ENCODE measurements around the gene TBC1D8B.
A peak's percentile ranks its signal among the peaks of the same experiment; 100 is the strongest.
"Not testable (repeated sequence)": the region's sequence is repeated elsewhere in the genome, so short reads cannot be mapped to it uniquely, and the experiment has no call there.

TBC1D8B gene

DNA sequence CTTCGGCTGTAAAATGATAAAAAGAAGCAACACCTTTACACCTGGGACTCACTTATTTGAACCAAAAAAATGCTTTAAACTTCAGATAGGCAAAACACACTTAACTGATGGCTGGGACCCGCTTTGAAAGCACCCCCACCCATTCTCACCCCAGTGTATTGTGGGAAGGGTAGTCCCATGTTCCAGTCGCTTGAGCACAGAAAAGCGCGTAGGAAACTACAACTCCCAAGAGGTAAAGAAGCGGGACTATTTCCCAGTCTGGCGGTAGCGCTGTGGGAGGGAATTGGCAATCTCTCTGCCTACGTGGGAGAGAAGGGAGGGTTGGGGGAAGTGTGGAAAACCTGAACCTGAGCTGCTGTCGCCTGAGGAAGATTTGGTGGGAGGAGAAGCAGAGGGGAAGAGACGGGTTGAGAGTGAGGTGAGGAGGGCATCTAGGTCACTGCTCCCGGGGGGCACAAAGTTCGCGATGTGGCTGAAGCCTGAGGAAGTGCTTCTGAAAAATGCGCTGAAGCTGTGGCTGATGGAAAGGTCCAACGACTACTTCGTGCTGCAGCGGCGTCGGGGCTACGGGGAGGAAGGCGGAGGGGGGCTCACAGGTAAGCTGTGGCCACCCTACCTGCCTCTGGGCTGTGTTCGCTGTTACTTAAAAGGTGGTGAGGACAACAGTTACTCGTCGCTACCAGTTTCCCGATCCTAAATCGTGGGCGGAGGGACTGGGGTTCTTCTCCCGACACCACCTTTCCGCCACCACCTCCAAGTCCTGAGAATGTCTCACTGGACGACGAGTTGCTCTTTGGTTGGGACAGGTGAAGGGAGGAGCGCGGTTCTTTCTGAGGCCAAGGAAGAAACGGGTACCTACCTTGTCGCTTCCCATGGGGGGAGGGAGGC is at the start of gene TBC1D8B:
Gene TBC1D8B, plus strand, starts transcription at position 286 of the 888 bp plus-strand sequence. Its CDS starts 181 bp downstream, at position 467.
- H3K4me1 ChIP-seq (ENCODE audit: control insufficient read depth in 1 of 2, insufficient read depth in 2 of 2, low read length in 2 of 2) = peaks cover 0 to 6% of the 10 kb centered on the region in 2 donors
- no peaks in the 10 kb centered on the region for H3K27me3 ChIP-seq (ENCODE audit: low read depth, low read length)
- peak within 1 kb of the TSS; percentile 78 to 86 for H3K4me3 ChIP-seq (ENCODE audit: low read depth in 1 of 2, low read length in 2 of 2)
- peak within 1 kb of the TSS; percentile 36 for H3K27ac ChIP-seq (ENCODE audit: low read length)
- H3K36me3 ChIP-seq (ENCODE audit: control insufficient read depth in 1 of 2, insufficient read depth in 2 of 2, low read length in 2 of 2) = no peaks in the 10 kb centered on the region
- H3K9me3 ChIP-seq (ENCODE audit: control insufficient read depth in 1 of 2, low read length in 2 of 2) = no peaks in the 10 kb centered on the region

DNA sequence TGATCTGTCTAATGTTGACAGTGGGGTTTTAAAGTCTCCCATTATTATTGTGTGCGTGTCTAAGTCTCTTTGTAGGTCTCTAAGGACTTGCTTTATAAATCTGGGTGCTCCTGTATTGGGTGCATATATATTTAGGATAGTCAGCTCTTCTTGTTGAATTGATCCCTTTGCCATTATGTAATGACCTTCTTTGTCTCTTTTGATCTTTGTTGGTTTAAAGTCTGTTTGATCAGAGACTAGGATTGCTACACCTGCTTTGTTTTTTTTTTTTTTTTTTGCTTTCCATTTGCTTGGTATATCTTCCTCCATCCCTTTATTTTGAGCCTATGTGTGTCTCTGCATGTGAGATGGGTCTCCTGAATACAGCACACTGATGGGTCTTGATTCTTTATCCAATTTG is 33.2 kb upstream of the TBC1D8B start:
- not testable (repeated sequence) for H3K27ac ChIP-seq (ENCODE audit: low read length); H3K9me3 ChIP-seq (ENCODE audit: control insufficient read depth in 1 of 2, low read length in 2 of 2); H3K27me3 ChIP-seq (ENCODE audit: low read depth, low read length); H3K4me1 ChIP-seq (ENCODE audit: control insufficient read depth in 1 of 2, insufficient read depth in 2 of 2, low read length in 2 of 2); H3K4me3 ChIP-seq (ENCODE audit: low read depth in 1 of 2, low read length in 2 of 2); H3K36me3 ChIP-seq (ENCODE audit: control insufficient read depth in 1 of 2, insufficient read depth in 2 of 2, low read length in 2 of 2)

DNA sequence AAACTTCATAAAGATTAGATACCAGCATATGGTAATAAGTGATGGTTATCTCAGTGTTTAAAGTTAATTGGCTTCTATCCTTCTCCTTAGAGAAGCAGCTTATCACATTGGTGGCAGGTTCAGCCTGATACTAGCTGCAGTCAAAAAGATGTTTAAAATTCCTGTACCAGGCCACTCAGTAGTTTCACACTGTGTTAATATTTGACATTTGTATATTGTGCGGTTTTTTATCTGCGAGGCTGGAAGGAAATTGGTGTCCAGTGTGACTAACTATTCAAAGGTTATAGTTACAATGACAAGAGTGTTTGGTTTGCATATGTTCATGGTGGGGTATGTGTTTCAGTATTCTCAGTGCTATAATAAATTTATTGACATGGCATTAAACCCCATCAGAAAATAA is 27.5 kb upstream of the TBC1D8B start:
- H3K27ac ChIP-seq (ENCODE audit: low read length) = no peak overlapping the region
- no peaks in the 10 kb centered on the region for H3K27me3 ChIP-seq (ENCODE audit: low read depth, low read length)
- H3K4me1 ChIP-seq (ENCODE audit: control insufficient read depth in 1 of 2, insufficient read depth in 2 of 2, low read length in 2 of 2) = no peaks in the 10 kb centered on the region
- H3K9me3 ChIP-seq (ENCODE audit: control insufficient read depth in 1 of 2, low read length in 2 of 2) = no peaks in the 10 kb centered on the region
- H3K36me3 ChIP-seq (ENCODE audit: control insufficient read depth in 1 of 2, insufficient read depth in 2 of 2, low read length in 2 of 2) = no peaks in the 10 kb centered on the region
- H3K4me3 ChIP-seq (ENCODE audit: low read depth in 1 of 2, low read length in 2 of 2) = no peak overlapping the region

DNA sequence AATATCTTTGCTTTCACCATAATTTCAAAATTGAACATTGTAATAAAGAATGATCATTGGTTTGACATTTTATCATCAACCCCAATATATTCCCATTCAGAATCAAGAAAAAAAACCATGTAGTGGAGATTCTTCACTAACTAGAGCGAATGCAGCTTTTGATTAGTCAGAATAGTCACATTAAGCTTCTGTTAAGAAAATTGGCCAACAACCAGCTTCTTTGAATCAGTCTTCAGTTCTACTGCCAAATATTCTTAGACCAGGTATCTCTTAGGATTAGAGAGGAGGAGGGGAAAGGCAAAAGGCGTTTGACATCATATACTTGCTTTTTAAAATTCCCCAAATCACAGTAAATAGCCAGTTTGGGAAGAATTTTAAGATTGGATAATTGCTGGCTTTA is 22.2 kb upstream of the TBC1D8B start:
- Histone ChIP-seq H3K27ac (ENCODE audit: low read length) (peak overlapping the region; percentile 43), H3K4me3 (ENCODE audit: low read depth in 1 of 2, low read length in 2 of 2) (no peak overlapping the region), H3K4me1 (ENCODE audit: control insufficient read depth in 1 of 2, insufficient read depth in 2 of 2, low read length in 2 of 2) (no peaks in the 10 kb centered on the region), H3K36me3 (ENCODE audit: control insufficient read depth in 1 of 2, insufficient read depth in 2 of 2, low read length in 2 of 2) (no peaks in the 10 kb centered on the region), H3K27me3 (ENCODE audit: low read depth, low read length) (no peaks in the 10 kb centered on the region), H3K9me3 (ENCODE audit: control insufficient read depth in 1 of 2, low read length in 2 of 2) (no peaks in the 10 kb centered on the region)

DNA sequence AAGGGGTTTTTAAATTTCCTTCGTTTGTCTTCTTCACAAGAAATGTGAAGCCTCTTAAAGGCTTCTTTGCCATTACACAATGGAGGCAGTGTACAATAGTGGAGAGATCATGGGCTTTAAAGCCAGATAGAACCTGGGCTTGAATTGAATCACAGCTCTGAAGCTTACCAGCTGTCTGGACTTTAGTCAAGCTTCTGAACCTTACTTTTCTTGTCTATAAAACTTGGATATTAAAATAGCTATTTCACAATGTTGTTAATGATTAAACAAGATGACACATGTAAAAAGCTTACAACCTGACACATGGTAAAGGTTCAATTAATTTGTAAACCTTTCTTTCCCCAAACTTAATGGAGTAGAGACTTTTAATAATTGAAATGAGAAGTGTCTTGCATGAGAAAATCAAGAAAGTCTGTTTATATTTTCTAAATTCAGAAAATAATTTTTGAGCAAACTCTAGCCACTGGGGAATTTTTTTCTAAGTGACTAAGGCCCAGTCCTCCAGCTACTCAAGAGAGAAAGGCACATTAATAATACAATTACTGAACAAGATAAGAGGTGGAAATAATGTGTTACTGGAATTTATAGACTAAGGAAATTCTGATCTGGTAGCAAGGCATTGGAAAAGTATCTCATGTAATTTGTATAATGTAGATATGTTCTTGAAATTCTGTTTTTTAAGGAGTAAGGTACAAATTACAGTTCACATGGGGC is 21.7 kb upstream of the TBC1D8B start:
- H3K27ac ChIP-seq (ENCODE audit: low read length) = peak overlapping the region; percentile 43
- H3K36me3 ChIP-seq (ENCODE audit: control insufficient read depth in 1 of 2, insufficient read depth in 2 of 2, low read length in 2 of 2) = no peaks in the 10 kb centered on the region
- no peaks in the 10 kb centered on the region for H3K27me3 ChIP-seq (ENCODE audit: low read depth, low read length)
- H3K9me3 ChIP-seq (ENCODE audit: control insufficient read depth in 1 of 2, low read length in 2 of 2) = no peaks in the 10 kb centered on the region
- H3K4me3 ChIP-seq (ENCODE audit: low read depth in 1 of 2, low read length in 2 of 2) = no peak overlapping the region
- no peaks in the 10 kb centered on the region for H3K4me1 ChIP-seq (ENCODE audit: control insufficient read depth in 1 of 2, insufficient read depth in 2 of 2, low read length in 2 of 2)

DNA sequence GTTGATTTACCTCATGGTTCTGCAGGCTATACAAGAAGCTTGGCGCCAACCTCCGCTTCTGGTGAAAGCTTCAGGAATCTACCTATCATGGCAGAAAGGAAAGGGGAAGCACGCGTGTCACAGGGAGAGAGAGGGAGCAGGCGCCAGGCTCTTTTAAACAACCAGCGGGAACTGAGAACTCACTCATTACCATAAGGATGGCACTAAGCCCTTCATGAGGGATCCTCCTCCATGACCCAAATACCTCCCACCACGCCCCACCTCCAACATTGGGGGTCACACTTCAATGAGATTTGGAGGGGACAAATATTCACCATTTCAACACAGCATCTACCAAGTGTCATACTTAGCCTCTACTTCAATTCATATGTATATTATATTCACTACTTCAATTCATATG is 18.8 kb upstream of the TBC1D8B start:
- Histone ChIP-seq H3K4me3 (ENCODE audit: low read depth in 1 of 2, low read length in 2 of 2) (no peak overlapping the region), H3K27me3 (ENCODE audit: low read depth, low read length) (no peaks in the 10 kb centered on the region), H3K27ac (ENCODE audit: low read length) (no peak overlapping the region), H3K9me3 (ENCODE audit: control insufficient read depth in 1 of 2, low read length in 2 of 2) (no peaks in the 10 kb centered on the region), H3K36me3 (ENCODE audit: control insufficient read depth in 1 of 2, insufficient read depth in 2 of 2, low read length in 2 of 2) (no peaks in the 10 kb centered on the region), H3K4me1 (ENCODE audit: control insufficient read depth in 1 of 2, insufficient read depth in 2 of 2, low read length in 2 of 2) (no peaks in the 10 kb centered on the region)

DNA sequence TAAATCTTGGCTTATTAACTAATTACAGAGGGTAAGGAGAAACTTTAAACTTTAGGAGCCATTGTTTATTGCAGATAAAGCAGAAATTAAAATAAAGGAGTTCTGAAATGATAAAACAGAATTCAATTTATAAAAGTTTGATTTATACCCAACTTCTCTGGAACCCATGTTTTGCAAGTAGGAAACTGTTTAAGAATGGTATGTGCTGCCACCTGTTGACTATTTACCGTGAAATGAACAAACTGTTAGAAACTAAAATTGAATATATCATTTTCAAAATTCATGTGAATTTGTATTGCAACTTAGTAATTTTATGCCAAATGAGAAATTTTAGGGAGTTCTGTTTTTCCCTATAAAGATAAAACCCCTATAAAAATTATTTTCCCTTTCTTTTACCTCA is 11.0 kb upstream of the TBC1D8B start:
- no peaks in the 10 kb centered on the region for H3K27me3 ChIP-seq (ENCODE audit: low read depth, low read length)

DNA sequence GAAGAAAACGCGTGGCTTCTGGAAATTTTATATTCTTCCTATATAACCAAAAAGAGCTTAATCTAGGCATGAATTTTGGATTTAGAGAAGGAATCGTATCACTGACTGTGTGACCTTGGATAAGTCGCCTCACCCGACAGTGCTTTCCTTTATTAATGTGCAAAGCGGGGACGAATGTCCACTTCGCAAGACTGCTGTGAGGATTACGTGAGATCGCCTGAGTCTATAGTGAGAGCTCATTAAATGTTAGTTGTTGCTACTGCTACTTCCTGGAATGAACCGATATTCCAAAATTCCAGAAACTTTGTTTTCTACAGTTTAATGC is 448 bp upstream of the TBC1D8B start:
- Histone ChIP-seq H3K9me3 (ENCODE audit: control insufficient read depth in 1 of 2, low read length in 2 of 2) (no peaks in the 10 kb centered on the region), H3K4me1 (ENCODE audit: control insufficient read depth in 1 of 2, insufficient read depth in 2 of 2, low read length in 2 of 2) (peaks cover 0 to 6% of the 10 kb centered on the region in 2 donors), H3K27ac (ENCODE audit: low read length) (peak overlapping the region; percentile 36), H3K27me3 (ENCODE audit: low read depth, low read length) (no peaks in the 10 kb centered on the region), H3K4me3 (ENCODE audit: low read depth in 1 of 2, low read length in 2 of 2) (peak overlapping the region; percentile 78 to 86), H3K36me3 (ENCODE audit: control insufficient read depth in 1 of 2, insufficient read depth in 2 of 2, low read length in 2 of 2) (no peaks in the 10 kb centered on the region)

More for the DNA sequence above, 11.0 kb upstream of the TBC1D8B start:
- no peak overlapping the region for H3K4me3 ChIP-seq (ENCODE audit: low read depth in 1 of 2, low read length in 2 of 2)
- no peak overlapping the region for H3K27ac ChIP-seq (ENCODE audit: low read length)
- no peaks in the 10 kb centered on the region for H3K9me3 ChIP-seq (ENCODE audit: control insufficient read depth in 1 of 2, low read length in 2 of 2)
- no peaks in the 10 kb centered on the region for H3K4me1 ChIP-seq (ENCODE audit: control insufficient read depth in 1 of 2, insufficient read depth in 2 of 2, low read length in 2 of 2)
- no peaks in the 10 kb centered on the region for H3K36me3 ChIP-seq (ENCODE audit: control insufficient read depth in 1 of 2, insufficient read depth in 2 of 2, low read length in 2 of 2)

DNA sequence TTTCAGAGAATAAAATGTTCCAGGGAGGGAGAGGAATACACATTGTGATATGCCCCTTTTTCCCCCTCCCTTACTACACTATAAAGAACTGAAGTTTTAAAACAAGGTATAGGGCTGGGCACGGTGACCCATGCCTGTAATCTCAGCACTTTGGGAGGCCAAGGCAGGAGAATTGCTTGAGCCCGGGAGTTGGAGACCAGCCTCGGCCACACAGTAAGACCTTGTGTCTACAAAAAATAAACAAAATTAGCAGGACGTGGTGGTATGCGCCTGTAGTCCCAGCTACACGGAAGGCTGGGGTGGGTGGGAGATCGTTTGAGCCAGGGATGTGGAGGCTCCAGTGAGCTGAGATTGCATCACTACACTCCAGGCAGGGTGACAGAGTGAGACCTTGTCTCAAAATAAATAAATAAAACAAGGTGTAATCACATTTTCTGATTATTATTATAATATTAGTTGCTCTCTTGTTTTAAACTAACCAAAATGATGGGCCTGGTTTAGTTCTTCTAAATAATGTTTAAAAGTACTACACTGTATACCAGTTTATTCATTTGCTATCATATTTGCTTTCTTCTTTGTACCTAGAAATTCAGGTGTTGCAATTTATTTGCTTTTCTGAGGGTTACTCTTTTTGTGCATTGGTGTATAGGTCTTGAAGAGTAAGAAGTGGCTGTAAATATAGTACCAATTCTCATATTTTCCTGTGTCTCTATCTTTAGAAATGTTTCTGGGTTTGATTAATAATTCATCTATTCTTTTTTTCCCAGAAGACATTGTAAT is 8.8 kb downstream of the TBC1D8B start:
- Histone ChIP-seq H3K27ac (ENCODE audit: low read length) (no peak overlapping the region), H3K9me3 (ENCODE audit: control insufficient read depth in 1 of 2, low read length in 2 of 2) (no peaks in the 10 kb centered on the region), H3K4me1 (ENCODE audit: control insufficient read depth in 1 of 2, insufficient read depth in 2 of 2, low read length in 2 of 2) (no peaks in the 10 kb centered on the region), H3K36me3 (ENCODE audit: control insufficient read depth in 1 of 2, insufficient read depth in 2 of 2, low read length in 2 of 2) (no peaks in the 10 kb centered on the region), H3K27me3 (ENCODE audit: low read depth, low read length) (no peaks in the 10 kb centered on the region), H3K4me3 (ENCODE audit: low read depth in 1 of 2, low read length in 2 of 2) (no peak overlapping the region)

DNA sequence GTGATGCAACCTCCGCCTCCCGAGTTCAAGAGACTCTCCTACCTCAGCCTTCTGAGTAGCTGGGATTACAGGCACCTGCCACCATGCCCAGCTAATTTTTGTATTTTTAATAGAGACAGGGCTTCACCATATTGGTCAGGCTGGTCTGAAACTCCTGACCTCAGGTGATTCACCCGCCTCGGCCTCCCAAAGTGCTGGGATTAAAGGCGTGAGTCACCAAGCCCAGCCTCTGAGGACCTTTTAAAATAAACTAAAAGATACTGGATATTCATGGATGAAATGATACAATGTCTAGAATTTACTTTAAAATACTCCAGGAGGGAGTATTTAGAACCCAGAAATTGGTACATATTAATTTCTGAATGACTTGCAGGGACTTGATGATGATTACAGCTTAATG is 10.5 kb downstream of the TBC1D8B start:
- not testable (repeated sequence) for H3K4me3 ChIP-seq (ENCODE audit: low read depth in 1 of 2, low read length in 2 of 2); H3K4me1 ChIP-seq (ENCODE audit: control insufficient read depth in 1 of 2, insufficient read depth in 2 of 2, low read length in 2 of 2); H3K9me3 ChIP-seq (ENCODE audit: control insufficient read depth in 1 of 2, low read length in 2 of 2); H3K27ac ChIP-seq (ENCODE audit: low read length); H3K27me3 ChIP-seq (ENCODE audit: low read depth, low read length); H3K36me3 ChIP-seq (ENCODE audit: control insufficient read depth in 1 of 2, insufficient read depth in 2 of 2, low read length in 2 of 2)

DNA sequence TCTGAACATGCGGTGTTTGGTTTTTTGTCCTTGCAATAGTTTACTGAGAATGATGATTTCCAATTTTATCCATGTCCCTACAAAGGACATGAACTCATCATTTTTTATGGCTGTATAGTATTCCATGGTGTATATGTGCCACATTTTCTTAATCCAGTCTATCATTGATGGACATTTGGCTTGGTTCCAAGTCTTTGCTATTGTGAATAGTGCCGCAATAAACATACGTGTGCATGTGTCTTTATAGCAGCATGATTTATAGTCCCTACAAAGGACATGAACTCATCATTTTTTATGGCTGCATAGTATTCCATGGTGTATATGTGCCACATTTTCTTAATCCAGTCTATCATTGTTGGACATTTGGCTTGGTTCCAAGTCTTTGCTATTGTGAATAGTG is 11.6 kb downstream of the TBC1D8B start:
- H3K4me1 ChIP-seq (ENCODE audit: control insufficient read depth in 1 of 2, insufficient read depth in 2 of 2, low read length in 2 of 2); H3K4me3 ChIP-seq (ENCODE audit: low read depth in 1 of 2, low read length in 2 of 2); H3K27ac ChIP-seq (ENCODE audit: low read length): not testable (repeated sequence)

More for the DNA sequence above, 11.6 kb downstream of the TBC1D8B start:
- H3K9me3 ChIP-seq (ENCODE audit: control insufficient read depth in 1 of 2, low read length in 2 of 2); H3K36me3 ChIP-seq (ENCODE audit: control insufficient read depth in 1 of 2, insufficient read depth in 2 of 2, low read length in 2 of 2); H3K27me3 ChIP-seq (ENCODE audit: low read depth, low read length): not testable (repeated sequence)
